Neural crest cell (in vitro differentiated cells): Measurements from ENCODE around the gene ROPN1L. TPM values are rescaled to one million over a fixed set of nuclear protein-coding genes. Genes with fewer than 3 reads are reported as not detected.

Source experiments
- DNase-seq: peaks from one replicate; pipeline ENCODE4 v3.0.0; 2021; ENCODE audit warnings: low read depth, mixed read lengths, low spot score
- H3K27ac Mint-ChIP-seq: one replicate; pipeline ENCODE4 v1.8.0; 2021; ENCODE audit warnings: mild to moderate bottlenecking, mixed read lengths; ENCODE audit not compliant: unreplicated experiment
- H3K27me3 Mint-ChIP-seq: 2 replicates; pipeline ENCODE4 v1.8.0; 2021; ENCODE audit warnings: low read depth, mild to moderate bottlenecking, mixed read lengths
- H3K36me3 Mint-ChIP-seq: 2 replicates; pipeline ENCODE4 v1.8.0; 2021; ENCODE audit warnings: low read depth, mild to moderate bottlenecking, mixed read lengths
- H3K4me1 Mint-ChIP-seq: 2 replicates; pipeline ENCODE4 v1.8.0; 2021; ENCODE audit warnings: mixed read lengths
- H3K4me3 Mint-ChIP-seq: one replicate; pipeline ENCODE4 v1.8.0; 2021; ENCODE audit warnings: mild to moderate bottlenecking, mixed read lengths
- H3K9me3 Mint-ChIP-seq: 2 replicates; pipeline ENCODE4 v1.8.0; 2021; ENCODE audit warnings: mixed read lengths
- total RNA-seq: library from RNA; stranded (reverse); gene quantifications from 2 replicates; pipeline ENCODE4 v1.2.1, GENCODE V29; 2021
- TF ChIP-seq, protein P1 (sequence below): fragments of 200-600 bp; sonication (generic); conservative IDR thresholded peaks from 2 replicates; pipeline ENCODE4 v1.5.0; 2021; ENCODE audit warnings: antibody characterized with exemption, mild to moderate bottlenecking

ROPN1L gene
- total RNA-seq, 1 donor from 2014 or later: 0.68 TPM

DNA sequence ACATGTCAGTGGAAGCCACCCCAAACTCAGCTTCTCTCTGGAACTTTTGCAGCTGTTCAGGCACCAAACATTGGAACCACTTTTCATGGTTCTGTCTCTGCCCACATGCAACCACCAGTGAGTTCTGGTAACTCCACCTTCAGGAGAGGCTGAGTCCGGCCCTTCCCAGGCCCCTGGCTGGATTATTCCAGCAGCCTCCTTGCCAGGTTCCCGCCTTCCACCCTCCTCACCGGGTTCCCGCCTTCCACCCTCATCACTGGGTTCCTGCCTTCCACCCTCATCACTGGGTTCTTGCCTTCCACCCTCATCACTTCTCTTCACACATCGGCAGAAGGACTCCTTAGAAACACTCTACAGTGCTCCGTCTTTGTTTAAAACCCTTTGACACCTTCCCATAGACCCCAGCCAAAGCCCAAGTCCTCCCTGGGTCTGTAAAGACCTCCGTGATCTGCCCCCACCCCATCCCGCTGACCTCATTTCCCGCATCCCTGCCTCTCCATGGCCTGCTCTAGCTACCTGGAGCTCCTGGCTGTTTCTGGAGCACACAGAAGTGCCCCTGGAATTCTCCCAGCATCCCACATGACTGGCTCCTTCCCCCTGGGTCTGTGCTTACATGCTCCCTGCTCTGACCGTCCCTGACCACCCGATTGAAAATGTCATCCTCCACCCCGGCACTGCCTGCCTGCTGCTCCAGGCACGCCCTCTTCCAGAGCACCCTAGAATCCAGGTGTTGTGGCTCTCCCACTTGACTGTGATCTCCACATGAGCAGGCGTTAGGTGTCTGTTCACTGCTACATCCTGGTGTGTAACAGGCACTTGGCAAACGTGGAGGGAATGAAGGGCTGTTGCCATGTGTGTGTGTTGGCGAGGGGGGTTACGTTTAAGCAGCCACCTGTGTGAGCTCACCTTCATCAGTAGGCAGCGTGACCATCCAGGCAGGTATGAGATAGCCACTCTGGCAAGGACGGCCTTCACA is 17.7 kb downstream of the ROPN1L start:
- H3K9me3 Mint-ChIP-seq: no peaks in the 10 kb centered on the region
- TF ChIP-seq, protein P1, sequence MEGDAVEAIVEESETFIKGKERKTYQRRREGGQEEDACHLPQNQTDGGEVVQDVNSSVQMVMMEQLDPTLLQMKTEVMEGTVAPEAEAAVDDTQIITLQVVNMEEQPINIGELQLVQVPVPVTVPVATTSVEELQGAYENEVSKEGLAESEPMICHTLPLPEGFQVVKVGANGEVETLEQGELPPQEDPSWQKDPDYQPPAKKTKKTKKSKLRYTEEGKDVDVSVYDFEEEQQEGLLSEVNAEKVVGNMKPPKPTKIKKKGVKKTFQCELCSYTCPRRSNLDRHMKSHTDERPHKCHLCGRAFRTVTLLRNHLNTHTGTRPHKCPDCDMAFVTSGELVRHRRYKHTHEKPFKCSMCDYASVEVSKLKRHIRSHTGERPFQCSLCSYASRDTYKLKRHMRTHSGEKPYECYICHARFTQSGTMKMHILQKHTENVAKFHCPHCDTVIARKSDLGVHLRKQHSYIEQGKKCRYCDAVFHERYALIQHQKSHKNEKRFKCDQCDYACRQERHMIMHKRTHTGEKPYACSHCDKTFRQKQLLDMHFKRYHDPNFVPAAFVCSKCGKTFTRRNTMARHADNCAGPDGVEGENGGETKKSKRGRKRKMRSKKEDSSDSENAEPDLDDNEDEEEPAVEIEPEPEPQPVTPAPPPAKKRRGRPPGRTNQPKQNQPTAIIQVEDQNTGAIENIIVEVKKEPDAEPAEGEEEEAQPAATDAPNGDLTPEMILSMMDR: no peak
- no peak for DNase-seq

DNA sequence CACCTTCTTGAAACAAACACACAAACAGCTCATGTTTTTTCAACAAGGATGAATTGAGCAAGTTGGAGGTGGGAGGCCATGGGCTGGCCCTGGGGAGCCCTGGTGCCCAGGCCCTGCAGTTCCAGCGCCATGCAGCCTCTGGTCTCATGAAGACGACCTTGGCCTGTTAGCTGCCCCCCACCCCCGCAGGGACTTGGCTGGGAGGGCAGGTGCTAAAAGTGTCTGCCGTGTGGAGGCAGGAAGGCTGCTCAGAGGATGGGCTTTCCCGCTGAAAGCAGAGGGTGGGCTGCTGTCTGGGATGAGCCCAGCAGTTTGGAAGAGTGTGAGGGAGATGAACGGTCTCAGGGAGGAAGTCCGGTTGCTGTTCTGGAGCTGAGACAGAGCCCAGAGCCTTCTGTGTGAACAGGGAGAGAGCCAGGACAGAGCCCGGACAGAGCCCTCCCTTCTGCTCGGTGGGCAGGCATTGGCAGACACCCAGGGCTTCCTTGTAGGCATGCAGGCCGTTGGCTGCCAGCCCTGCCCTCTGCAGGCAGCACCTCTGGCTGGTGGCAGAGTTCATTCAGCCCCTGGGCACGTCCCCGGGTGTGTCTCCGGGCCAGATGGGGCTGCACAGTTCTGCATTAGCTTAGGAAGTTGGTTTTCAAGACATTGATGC is 18.7 kb downstream of the ROPN1L start:
- Mint-ChIP-seq H3K27ac (no peak overlapping the region), H3K4me1 (peaks cover 2% of the 10 kb centered on the region), H3K9me3 (no peaks in the 10 kb centered on the region), H3K27me3 (peaks cover 4% of the 10 kb centered on the region), H3K36me3 (no peaks in the 10 kb centered on the region), H3K4me3 (no peak overlapping the region)
- DNase-seq: no peak
- TF ChIP-seq, protein P1: no peak

More for the DNA sequence above, 17.7 kb downstream of the ROPN1L start:
- peaks cover 9% of the 10 kb centered on the region for H3K27me3 Mint-ChIP-seq
- H3K36me3 Mint-ChIP-seq: no peaks in the 10 kb centered on the region
- H3K4me3 Mint-ChIP-seq: no peak overlapping the region
- H3K27ac Mint-ChIP-seq: no peak overlapping the region
- H3K4me1 Mint-ChIP-seq: peaks cover 12% of the 10 kb centered on the region

DNA sequence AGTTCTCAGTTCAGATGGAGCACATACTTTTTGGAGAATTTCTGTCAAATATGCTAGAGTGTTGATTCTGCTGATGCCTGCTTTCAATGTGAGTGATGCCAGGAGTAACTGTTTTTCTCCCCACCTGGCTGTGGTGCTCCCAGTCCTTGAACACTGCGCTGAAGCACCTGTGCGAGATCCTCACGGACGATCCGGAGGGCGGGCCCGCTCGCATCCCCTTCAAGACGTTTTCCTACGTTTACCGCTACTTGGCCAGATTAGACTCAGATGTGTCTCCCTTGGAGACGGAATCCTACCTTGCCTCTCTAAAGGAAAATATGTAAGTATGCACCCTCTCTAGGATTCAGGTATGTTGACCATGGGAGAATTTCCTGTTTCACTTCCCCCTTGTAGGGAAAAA is 19.4 kb downstream of the ROPN1L start:
- no peaks in the 10 kb centered on the region for H3K9me3 Mint-ChIP-seq
- no peak overlapping the region for H3K27ac Mint-ChIP-seq
- H3K4me1 Mint-ChIP-seq: peaks cover 5% of the 10 kb centered on the region
- DNase-seq: no peak
- peaks cover 3% of the 10 kb centered on the region for H3K27me3 Mint-ChIP-seq
- TF ChIP-seq, protein P1: no peak
- no peak overlapping the region for H3K4me3 Mint-ChIP-seq
- H3K36me3 Mint-ChIP-seq: no peaks in the 10 kb centered on the region

GRCh38 chr5:10461904-10462555 is 20.4 kb downstream of the ROPN1L start:
- Mint-ChIP-seq H3K4me1 (peaks cover 14% of the 10 kb centered on the region), H3K36me3 (no peaks in the 10 kb centered on the region), H3K4me3 (no peak overlapping the region), H3K27ac (no peak overlapping the region), H3K27me3 (peaks cover 5% of the 10 kb centered on the region), H3K9me3 (no peaks in the 10 kb centered on the region)
- TF ChIP-seq, protein P1: no peak
- no peak for DNase-seq

DNA sequence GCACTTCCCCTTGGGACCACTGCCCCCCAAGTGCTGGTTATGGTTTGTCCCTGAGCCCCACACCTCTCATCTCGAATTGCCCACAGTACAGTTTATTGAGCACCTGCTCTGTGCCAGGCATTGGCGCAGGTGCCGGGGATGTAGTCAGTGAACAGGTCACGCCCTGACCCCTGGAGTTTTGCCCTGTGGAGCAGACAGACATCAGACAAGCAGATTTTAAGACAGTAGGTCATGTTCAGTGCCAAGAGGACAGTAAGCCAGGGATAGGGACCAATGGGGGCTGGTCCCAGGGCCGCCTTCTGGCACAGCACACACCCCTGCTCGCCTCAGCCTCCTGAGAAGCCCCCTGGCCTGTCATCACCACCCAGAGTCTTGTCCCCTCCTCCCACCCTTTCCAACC is 21.9 kb downstream of the ROPN1L start:
- Mint-ChIP-seq H3K27me3 (peaks cover 8% of the 10 kb centered on the region), H3K27ac (no peak overlapping the region), H3K36me3 (no peaks in the 10 kb centered on the region), H3K4me1 (peaks cover 27% of the 10 kb centered on the region), H3K4me3 (no peak overlapping the region), H3K9me3 (no peaks in the 10 kb centered on the region)
- DNase-seq: no peak
- TF ChIP-seq, protein P1: no peak
